HG03354 (cell line): ENCODE measurements around the gene SCGB3A1.

Experiments used
- ATAC-seq: cut with Tn5 transposase; IDR thresholded peaks from one replicate; pipeline ENCODE4 v1.9.1; 2021; ENCODE audit warnings: mild to moderate bottlenecking; ENCODE audit not compliant: unreplicated experiment, poor library complexity, severe bottlenecking

The SCGB3A1 gene, protein sequence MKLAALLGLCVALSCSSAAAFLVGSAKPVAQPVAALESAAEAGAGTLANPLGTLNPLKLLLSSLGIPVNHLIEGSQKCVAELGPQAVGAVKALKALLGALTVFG

DNA sequence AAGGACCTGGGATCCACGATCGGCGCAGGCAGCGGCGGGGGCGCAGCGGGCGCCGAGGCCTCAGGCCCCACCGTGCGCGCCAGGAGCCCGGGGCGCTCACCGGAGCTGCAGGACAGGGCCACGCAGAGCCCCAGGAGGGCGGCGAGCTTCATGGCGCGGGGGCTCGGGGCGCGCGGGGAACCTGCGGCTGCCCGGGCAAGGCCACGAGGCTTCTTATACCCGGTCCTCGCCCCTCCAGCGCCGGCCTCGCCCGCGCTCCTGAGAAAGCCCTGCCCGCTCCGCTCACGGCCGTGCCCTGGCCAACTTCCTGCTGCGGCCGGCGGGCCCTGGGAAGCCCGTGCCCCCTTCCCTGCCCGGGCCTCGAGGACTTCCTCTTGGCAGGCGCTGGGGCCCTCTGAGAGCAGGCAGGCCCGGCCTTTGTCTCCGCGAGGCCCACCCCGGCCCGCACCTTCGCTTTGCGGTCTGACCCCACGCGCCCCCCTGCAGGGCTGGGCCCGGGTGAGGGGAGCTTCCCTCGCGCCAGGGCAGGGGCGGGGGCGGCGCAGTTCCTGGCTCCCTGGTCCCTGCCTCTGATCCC lies at the start of gene SCGB3A1:
Gene SCGB3A1, minus strand, starts transcription at position 189 of the 577 bp plus-strand sequence. Its CDS starts 37 bp downstream, at position 152.
- no peak for ATAC-seq

DNA sequence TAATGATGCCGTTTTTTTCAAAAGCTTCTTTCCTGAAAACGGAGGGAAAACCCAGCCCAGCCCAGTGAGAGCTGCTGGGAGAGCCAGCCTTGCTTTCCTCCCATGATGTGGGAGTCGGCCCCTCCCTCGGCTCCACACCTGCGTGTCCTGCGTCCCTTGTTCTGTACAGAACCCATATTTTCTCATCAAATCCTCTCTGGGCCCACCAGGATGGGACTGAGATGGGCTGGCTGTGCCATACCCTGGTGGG lies 49.2 kb upstream of the SCGB3A1 start:
- no peak for ATAC-seq

DNA sequence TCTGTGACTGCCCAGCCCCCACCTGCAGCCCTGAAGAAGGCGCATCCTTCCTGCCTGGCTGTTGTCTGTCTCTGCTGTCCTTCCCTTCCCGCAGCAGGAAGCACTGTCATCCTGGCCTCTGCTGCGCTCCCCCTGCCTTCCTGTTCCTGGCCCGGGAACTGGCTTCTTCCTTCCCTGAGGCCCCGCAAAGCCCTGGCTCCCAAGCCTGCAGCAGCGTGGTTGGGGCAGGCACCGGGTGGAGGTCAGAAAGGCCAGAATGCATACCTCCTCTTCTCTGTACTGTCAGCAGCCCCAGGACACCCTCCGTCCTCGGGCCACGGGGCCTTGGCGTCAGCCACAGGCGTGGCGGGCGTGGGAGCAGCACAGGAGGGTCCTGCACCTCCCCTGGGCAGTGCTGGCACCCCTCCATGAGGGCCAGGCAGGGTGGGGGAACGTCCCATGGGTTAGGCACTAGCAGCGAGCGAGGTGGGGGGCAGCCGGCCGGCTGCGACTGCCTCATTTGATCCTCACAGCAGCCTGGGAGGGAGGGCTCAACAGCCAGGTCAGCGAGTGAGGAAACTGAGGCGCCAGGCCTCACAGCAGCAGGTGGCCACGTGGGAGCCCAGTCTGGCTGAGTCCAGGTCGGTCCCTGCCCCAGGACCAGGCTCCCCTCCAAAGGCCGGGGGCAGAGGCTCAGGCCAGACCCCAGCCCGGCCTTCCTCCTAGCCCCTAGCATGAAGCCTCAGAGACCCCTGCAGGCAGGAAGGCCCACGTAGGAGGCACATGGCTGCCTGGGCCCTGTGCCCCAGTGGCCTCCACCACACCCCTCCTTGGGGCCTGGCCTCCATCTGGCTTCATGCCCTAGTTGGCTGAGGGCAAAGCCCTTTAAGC lies 48.7 kb upstream of the SCGB3A1 start:
- ATAC-seq, result no peak

DNA sequence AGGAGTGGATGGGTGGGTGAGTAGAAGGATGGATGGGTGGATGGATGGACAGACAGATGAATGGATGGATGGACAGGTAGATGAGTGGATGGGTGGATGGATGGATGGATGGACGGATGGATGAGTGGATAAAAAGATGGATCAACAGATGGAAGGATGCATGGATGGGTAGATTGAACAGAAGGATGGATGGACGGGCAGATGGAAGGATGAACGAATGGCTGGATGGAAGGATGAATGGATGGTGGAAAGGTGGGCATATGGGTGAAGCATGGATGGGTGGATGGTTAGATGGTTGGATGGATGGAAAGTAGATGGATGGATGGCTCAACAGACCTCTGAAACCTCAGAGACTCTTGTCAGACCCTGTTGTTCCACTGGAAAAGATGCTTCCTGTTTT lies 48.0 kb upstream of the SCGB3A1 start:
- no peak for ATAC-seq

DNA sequence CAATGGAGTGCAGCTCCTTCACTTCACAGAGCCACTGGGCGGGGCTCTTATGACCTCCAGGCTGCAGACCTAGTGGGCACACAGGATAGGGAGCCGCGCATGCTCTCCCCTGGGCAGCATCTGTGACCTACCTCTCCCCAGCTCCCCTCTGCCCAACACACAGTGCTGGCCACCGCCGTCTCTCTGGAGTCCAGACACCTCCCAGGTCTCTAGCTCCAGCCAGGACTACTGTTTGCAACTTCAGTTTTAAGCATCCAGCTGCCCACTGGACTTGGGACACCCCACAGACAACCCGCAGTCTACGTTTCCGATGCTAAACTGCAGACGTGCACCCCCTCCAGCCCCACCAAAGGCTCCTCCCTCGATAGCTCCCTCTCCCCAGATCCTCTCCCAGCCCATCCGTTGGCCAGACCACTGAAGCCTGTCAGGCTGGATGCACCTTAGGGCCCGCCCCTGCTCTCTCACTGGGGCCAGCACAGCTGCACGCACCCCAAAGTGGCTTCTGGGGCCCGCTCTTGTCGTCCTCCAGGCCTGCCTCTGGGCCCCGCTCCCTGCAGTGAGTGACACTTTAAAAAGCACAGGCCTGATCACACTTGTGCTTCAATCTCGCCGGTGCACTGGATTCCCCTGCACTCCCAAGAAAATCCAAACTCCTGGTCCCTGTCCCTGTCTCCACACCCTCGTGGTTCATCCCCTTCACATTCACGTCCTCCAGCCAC lies 46.8 kb upstream of the SCGB3A1 start:
- ATAC-seq, result no peak

DNA sequence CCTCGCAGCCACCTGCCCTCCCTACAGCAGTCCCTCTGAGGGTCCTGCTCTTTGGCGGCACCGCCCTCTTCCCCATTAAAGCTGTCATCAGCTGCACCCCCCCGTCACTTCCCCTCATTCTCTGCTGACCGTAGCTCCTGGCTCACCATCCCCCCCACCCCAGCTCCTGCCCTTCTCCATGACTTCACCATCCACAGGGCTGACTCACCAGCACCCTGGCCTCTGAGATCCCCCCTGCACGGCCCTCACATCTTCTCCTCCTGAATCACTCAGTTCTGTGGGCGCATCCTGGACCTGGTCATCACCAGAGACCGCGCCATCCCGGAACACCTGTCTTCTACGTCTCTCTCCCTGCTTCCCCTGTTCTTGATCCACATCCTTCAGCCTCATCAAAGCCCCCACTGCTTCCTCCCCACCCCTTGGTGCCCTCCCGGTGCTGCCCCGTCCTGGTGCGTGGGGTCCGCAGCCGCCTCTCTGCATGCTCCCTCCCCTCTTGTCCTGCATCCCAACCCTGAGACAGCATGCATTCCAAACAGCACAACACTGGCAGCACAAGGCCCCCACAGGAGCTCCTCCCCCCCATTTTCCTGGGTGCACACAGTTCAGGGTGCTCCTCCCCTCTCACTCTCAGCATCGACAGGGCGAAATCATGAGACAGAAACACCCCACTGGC lies 45.2 kb upstream of the SCGB3A1 start:
- no peak for ATAC-seq

DNA sequence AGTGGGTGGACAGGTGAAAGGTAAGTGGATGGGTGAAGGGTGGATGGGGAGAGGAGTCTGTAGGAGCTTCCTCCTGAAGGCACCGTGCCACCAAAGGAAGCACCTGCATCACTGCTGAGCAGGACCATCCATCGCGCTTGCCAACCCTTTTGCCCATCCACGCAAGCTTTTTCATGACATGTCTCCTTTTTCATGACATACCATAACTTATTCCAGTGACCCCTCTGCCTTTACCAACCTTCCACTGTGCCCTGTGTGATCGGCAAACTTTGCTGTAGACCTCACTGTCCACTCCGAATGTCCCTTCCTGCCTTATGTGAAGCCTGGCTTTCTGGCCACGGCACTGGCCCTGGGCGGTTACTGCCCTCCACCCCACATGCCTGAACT lies 44.7 kb upstream of the SCGB3A1 start:
- ATAC-seq, result no peak

DNA sequence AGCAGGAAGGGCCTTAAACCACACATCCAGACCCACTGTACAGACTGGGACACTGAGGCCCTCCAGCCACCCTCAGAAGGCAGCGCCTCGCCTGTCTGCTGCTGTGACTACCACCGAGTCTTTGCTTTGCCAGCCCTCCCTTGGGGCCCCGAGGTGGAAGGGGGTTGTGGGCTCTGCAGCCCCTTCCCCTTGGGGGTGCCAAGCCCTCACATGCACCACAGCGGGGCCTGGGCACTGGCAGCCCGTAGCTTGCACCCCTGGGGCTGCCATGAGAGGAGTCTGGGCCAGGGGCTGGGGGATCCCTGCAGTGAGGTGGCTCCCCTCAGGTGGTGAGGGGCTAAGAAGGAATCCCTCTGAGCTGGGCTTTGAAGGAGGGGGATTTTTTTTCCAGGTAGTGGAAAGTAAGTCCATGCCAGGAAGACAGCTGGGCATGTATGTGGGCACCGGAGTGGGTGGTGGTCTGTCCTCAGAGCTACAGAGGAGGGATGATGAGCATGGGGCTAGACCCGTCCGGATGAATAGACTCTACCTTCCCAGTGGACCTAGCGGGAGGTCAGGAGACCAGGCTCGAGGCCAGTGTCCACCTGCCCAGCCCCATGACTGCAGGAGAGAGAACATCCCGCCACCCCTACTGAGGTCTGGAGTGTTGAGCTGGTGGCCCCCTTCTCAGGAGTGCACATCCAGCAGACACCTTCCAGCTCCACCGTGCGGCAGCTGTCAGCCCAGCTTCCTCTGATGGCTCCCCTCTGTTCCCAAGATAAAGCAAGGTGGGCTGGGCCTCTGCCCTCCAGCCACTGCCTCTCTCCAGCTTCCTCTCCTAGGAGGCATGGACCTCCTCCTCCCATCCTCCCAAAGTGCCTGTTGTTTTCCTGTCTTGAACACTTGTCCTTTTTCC lies 42.2 kb upstream of the SCGB3A1 start:
- ATAC-seq, result no peak

DNA sequence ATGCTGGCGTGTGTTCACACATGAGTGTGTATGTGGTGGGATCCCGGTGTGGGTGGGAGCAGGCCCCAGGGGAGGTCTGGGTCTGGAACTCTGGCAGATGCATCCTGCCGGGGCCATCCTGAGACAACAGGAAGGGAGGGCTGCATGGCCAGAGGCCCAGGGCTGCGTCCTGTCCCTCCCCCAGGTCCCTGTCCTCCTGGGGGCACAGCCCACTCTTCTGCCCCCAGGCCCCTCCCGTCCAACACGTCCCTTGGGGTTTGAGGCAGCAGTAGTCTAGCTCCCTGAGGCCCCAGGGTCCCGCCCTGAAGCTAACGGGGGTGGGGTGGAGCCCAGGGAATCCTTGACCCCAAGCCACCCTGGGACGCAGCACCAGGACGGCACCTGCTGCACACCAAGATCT lies 41.5 kb upstream of the SCGB3A1 start:
- ATAC-seq, result no peak

DNA sequence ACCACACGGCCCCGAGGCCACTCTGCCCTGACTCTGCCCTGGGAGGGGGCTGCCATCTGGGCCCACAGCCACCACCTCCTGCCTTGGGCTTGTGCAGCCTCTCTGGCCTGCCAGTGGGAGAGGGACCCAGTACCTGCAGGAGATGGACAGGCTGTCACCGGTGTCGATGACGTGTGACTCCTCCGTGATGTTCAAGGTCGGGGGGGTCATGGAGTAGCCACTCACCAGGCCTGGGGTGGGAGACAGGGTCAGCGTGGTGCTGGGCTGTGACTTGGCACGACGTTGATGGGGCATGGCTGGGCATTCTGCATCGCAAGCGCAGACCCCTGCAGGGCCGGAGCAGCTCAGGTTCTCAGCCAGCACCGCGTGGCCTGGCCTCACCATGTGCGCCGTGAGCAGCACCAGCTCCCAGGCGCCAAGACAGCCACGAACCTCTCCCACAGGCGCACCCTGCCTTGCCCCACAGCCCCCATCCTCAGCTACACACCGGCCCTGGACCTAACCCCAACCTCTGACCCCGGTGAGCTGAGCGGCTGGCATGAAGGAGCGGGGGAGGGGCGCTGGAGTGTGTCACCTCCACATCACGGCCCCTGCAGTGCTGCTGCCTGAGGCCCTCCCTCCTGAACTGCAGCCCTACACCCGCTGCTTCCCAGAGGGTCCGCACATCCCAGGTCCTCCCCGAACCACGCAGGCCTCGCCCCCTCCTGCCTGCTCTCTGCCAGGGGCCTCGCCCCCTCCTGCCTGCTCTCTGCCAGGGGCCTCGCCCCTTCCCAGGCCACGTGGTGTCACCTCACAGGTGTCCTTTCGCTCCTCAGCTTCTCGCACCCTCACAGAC lies 40.5 kb upstream of the SCGB3A1 start:
- no peak for ATAC-seq

DNA sequence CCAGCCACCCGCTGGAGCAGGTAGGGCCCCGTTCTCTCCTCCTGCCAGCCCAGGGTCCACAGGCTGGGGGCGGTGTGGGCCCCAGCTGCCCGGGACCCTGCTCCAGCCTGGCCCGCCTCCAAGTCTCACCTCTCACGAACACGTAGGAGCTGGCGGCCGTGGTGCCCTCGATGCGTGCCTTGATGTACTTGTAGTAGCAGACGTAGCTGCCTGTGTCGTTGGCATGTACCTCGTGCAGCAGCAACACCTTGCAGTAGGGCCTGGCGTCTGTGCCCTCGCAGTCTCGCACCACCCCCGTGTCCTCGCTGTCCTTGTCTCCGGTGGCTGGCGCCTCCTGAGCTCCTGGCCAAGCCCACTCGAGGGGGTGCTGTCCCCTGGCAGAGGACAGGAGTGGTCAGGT lies 39.1 kb upstream of the SCGB3A1 start:
- ATAC-seq, result no peak

DNA sequence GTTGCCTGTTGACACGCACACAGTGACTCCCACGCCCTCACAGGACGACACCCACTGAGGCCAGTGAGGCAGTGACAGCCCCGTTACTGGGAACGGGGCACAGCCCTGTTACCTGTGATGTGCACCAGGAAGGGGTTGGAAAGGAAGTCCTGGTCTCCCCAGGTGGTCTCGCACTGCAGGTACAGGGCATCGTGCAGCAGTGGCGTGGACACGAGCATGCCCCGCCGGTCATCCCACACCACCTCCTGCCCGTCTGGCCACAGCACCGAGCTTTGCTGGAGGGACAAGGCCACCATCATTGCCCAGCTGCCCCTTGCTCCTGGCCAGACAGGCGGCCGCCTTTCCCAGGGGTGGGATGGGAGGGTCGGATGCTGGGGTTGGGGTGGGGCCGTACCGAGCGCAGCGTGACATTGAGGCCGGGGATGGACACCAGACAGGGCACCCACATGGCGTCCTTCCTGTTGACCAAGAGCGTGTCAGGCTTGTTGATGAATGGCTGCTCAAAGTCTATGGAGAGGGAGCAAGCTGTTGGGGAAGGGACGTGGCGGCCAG lies 38.6 kb upstream of the SCGB3A1 start:
- ATAC-seq, result no peak

DNA sequence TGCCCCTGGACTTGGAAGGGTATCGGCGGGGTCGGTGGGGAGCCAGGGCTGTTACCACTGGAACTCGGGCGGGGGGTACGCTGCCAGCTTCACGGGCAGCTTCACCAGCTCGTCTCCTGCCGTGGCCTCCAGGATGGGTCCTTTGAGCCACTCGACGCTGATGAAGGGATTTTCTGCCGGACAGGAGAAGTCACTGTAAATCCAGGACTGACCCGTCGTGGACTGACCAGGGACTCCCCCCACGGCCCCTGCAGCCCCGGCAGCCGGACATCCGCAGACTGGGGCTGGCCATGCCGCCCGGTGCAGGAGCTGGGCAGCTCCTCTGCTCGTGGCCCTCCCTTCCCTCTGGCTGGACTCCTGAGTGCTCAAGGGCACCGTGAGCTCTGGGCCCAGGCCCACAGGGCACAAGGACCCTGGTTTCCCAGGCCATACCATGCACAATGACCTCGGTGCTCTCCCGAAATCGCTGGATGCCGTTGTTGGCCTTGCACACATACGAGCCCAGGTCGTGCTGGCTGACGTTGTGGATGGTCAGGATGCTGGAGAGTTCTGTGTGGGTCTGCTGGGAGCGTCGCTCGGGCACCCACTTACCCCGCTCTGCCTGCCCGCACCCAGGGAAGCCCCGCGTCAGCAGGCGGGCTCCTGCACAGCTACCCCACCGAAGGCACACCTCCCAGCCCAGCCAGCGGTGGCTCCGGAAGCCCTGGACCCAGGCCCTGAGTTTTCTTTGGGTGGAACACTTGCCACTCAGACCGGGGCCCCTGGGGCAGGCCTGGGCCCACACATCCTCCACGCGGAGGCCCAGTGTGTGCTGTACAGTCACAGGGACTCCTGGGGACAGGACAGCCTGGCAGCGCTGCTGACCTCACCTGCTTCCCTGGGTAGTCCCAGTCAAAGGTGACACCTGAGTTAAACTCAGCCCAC lies 37.8 kb upstream of the SCGB3A1 start:
- ATAC-seq, result no peak

DNA sequence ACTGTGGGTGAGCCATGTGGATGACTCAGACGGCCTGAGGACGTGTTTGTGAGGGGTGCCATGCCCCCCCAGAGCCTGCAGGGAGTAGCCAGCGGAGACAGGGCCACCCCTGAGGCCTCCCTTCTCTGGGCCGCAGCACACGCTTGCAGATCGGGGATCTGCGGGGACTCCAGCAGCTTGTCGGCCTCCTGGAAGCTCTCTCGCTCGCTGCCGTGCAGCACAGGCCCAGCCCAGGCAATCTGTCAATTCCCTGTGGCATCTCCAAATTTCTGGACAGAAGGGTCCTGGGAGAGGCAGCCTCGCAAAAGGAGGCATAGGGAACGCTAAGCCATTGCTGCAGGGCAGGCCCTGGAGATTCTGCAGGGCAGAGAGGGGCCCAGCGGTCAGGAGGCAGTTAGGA lies 36.9 kb upstream of the SCGB3A1 start:
- ATAC-seq, result no peak

DNA sequence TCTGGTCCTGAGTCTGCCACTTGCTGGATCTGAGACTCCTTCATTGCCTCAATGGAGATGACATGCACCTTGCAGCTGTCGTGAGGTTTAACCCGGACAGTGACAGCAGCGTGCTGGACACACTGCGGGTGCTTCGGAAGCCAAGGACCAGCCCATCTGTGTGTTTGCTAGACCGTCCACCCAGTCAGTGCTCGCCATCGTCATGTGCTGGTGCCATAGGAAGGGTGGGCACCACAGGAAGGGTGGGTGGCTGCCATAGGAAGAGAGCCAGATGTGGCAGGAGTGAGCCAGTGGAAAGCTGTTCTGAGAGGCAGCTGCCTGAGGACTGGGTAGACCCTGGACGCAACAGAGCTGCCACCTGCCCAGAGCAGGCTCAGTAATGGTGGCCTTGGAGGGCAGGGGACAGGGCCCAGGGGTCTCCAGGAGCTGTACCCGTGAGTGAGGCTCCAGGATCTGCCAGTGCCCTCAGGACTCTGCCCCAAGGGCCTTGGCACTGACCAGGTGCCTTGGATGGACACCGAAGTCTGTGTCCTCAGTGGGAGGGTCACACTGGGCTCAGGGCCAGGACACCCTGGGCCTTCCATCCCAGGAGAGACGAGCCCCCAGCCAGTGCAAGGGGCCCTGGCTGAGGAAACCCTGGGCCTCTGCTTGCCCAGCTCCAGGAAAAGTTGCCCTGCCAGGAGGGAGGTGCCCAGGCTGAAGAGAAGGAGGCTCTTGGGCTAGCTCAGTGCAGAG lies 36.3 kb upstream of the SCGB3A1 start:
- no peak for ATAC-seq

DNA sequence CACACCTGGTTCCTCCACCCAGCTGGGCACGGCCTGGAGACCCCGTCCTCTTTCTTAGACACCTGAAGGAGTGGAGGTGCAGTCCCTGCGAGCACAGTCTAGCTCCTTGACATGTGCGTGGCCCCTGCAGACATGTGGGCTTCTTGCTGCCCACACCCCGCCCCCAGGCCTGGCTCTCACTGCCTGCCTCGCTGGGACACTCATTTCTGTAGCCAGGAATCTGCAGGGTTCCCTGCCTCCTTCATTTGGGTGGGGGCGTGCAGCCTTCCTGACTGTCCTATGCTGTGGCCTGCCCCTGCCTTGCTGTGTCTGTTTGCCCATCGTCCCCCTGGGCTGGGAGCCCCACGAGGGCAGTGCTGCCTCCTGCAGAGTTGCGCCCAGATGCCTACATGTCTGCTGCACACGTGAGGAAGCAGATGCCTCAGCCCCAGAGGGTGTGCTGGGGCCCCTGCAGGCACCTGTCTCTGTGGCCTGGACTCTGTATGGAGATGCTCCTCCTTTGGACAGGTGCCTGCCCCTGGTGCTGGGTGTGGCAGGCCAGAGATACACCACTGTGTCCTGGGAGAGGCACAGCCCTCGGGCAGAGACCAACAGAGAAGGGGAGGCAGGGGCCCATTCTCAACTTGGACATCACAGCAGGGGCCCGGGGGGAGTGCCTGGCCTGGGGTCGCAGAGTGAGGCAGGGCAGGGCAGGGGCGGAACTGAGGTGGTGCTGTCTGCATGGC lies 35.5 kb upstream of the SCGB3A1 start:
- ATAC-seq, result no peak
